Activated CD8-positive, alpha-beta memory T cell treated with anti-CD3 and anti-CD28 coated beads for 4 hours (primary cell): ENCODE data around the gene ZHX3.
A peak's percentile ranks its signal among the peaks of the same experiment; 100 is the strongest.

Experiments used
- DNase-seq, 2 donors: peaks; one replicate each; pipeline ENCODE4 v3.0.0-alpha.2; 2020; ENCODE audit warnings: low read depth in 2 of 2

The ZHX3 gene

DNA sequence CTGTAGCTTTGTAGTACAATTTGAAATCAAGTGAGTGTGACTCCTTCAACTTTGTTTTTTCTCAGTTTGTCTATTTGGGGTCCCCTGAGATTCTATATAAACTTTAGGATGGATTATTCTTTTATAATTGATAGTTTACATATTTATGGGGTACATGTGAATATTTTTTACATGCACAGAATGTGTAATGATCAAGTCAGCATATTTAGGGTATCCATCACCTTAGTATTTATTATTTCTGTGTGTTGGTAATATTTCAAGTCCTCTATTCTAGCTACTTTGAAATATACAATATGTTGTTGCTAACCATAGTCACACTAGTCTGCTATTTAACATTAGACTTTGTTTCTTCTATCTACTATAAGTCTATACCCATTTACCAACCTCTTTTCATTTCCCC, 129.9 kb downstream of the ZHX3 start:
- no peak for DNase-seq

DNA sequence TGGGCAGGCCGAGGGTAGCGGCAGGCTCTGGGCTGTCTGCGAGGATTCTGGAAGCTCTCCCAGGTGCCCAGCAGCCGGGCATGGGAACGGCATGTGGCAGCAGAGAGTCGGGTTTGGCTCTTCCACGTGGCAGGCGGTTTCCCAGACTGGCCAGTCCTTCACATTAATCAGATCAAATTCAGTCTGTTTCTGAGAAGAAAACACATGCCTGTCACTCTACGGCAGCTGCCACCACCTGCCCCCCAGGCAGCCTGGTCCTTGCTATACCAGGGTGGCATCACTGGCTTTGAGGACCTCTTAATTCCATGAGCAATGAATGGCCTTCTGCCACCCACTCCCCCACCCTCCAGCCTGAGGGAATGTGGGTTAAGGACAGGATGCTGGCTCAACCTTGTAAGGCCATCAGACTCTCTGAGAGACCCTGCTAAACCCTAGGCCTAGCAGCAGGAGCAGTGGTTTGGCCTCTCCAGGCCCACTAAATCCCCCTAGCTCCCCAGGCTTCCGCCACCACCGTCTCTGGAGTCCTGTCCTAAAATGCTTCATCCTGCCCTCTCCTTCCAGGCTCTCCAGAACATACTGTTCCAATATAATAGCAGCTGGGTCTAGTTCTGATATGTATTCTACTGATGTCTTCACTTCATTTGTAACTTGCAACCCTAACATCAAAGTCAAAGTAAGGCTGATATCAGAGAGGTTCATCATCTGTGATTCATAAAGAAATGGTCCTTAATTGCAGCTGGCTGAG, 132.3 kb downstream of the ZHX3 start:
- DNase-seq = no peak

DNA sequence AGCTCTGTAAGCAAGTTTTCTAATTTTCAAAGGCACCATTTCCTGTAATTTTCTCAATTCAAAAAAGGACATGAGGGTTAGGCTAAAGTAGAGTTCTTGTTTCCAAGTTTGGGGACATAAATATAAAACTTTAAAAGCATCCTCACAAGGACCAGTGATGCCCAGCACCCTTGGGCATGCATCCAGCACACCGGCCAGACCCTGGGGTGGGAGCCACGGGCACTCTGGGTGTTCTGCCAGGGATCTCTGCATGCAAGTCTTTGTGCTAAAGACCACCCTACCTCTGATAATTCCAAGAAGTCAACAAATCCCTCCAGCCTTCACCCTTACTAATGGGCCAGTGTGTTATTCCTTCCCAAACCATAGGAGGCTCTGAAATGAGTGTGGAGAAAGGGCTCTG, 133.7 kb downstream of the ZHX3 start:
- no peak for DNase-seq

DNA sequence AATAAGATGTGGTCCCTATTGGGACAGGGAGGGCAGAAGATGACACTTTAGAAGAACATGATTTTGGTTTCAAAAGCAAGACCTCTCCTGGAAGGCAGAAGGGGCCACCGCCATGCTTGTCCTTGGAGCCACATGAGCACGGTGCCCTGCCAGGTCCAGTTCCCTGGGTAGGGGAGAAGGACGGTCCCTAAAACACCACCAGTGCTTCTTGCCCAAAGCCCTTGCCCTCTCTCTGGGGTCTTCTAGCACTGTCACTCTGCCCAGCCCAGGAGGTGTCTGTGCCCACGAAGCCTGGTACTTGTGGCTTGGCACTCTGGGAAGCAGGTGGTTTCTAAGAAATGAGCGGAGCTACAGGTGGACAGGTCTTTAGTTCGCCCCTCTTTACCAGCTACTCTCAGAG, 134.1 kb downstream of the ZHX3 start:
- DNase-seq = no peak

DNA sequence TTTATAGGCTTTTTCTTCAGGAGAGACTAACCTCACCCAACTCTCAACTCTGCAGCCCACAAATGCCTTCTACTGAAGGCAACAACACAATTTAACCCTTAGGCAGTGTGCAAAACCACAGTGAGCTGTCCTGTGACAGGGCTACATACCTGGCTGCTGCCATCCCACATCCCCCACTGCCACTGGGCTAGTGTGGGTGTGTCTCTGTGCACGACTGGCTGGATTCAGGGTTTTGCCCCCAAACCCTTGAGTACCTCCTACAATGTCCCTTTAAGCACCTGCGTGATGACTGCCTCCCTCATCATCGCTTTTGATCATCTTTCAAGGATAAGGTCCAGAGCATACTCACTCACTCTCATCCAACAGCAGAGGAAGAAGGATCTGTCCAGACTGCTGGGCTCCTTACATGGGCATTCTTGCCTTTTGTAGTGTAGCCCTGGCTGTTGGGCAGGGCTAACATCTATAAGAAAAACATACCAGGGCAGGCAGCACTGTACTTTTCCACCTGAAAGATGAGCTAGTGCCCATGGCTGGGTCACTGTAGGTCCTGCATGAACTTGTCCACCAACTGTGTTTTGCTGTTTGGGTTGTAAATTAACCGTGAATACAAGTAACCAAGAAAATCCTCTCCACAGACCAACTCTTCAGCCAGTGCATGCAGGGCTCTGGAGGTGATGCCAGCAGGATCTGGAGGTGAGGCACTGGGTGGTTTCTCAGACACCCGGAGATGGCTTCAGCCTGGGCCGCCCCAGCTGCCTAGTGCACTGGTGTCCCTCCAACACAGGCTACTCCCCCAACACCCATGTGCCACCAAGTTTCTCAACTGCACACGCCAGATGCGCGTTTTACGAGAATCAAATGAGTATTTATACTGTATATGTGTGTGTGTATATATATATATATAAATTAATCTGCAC, 135.0 kb downstream of the ZHX3 start:
- DNase-seq = no peak

DNA sequence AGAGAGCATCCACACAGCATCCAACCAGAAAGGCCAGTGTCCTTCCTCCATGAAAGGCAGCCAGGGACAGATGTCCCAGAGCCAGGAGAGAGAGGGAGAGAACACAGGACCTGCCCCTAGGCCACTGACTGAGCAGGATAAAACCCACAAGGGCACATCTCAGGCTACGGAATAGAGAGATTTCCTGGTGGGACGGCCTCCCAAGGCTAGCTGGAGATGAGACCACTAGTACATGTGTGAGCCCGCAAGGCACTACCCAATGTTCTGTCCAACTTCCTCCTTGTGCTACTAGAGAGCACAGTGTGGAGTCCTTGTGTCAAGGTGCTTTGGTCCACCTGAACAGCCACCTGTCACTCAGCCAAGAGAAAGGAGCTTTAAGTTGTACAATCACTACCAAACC, 136.0 kb downstream of the ZHX3 start:
- no peak for DNase-seq

DNA sequence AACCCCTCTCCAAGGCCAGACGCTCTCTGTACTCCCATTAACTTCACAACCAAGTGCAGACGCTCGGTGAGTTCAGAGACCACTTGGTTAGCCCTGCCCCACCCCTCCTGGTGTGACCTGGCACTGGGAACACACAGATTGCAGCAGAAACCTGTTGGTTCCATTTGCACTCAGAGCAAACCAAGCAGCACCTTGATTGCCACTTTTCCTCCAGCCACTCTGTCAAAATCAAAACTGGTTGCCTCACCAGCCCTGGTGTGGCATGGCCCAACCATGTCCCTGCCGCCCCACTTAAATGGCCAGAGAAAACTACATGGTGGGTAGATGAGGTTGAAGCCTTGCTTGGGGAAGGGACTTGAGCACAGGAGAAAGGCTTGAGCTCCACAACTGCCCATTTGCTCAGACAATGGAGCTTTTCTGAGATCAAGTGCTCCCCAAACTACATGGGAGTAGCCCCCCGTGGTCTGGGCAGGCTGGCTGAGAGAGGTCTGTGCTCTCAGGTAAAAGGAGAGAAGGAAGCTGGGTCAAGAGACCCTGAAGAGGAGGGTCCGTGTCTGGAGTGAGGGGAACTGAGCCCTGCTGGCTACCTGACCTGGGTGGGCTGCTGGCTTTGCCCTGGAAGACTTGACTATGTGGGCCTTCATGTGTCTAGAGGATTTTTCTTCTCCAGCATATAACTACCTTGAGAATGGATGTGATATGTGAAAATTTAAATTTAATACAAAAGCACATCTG, 136.8 kb downstream of the ZHX3 start:
- DNase-seq = no peak

DNA sequence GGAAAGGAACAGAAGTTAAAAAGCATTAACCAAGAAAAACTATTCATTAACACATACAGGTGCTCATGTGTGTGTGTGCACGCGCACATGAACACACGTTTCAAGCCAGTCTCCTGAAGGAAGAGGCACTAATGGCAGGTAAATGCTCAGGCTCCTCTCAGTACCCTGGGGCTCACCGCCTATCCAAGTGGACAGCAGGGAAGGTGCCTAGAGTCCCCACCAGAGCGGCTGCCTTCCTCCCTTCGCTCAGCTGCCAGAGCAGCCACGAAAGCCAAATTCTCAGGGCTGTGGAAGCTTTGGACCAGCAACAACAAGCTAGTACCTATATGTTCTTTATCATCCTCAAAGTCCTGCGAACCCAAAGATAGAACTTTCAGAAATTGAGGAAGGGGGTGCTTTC, 137.6 kb downstream of the ZHX3 start:
- no peak for DNase-seq

DNA sequence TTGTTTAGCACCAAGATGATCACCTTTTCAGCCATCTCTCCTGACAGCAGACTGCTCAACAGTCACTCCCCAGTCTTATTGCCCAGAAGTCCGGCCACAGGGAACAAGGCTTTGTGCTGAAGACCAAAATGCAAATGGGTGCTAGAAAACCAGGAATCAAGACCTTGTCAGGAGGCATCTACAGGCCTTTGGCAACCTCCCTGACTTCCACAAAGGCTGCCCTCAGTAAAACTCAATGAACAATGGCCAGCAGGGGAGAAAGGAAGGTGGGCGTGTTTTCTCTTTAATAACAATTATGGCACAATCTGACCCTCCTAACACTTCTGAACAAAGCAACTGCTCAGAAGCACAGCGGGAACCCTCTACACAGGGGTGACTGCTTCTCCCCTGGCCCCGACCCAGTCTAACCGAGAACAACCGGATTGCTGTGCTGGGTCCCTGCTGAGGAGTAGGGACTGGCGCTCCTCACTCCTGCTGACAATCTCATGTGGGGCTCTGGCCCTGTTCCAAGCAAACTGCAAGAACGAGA, 138.6 kb downstream of the ZHX3 start:
- DNase-seq = no peak

DNA sequence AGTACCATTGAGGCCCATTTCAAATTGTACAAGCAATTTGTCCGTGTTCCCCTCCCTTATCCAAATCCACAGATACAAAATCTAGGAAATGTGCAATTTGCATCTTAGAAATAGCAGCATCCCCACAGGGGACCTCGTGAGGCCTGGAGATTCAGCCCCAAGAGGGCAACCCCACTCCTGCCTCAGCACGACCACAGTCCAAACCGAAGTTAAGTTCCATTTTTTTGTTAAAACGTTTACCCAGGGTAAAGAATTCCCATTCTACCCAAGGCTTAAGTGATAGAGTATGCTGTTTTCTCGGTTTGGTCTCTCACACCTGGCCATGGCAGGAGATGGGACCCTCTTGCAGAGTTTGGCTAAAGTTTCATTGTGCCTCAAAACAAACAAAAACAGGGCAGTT, 139.0 kb downstream of the ZHX3 start:
- no peak for DNase-seq

DNA sequence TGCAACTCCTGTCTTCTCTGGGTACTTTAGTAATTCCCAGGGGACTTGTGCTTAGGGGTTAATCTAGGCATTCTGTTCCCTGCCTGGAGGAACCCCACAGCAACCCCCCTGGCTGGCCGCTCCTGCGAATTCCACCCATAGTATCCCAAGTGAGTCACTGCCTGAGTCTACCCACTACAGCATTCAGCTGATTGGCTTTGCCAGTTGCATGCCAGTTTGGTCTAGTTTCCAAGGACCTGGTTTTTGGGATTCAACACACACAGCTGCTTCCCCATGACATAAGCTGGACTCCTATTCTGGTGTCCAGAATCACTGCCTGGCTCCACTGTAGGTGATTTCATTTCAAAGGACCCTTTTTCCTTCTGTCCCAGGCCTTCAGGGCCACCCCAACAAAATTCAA, 139.9 kb downstream of the ZHX3 start:
- DNase-seq = no peak

DNA sequence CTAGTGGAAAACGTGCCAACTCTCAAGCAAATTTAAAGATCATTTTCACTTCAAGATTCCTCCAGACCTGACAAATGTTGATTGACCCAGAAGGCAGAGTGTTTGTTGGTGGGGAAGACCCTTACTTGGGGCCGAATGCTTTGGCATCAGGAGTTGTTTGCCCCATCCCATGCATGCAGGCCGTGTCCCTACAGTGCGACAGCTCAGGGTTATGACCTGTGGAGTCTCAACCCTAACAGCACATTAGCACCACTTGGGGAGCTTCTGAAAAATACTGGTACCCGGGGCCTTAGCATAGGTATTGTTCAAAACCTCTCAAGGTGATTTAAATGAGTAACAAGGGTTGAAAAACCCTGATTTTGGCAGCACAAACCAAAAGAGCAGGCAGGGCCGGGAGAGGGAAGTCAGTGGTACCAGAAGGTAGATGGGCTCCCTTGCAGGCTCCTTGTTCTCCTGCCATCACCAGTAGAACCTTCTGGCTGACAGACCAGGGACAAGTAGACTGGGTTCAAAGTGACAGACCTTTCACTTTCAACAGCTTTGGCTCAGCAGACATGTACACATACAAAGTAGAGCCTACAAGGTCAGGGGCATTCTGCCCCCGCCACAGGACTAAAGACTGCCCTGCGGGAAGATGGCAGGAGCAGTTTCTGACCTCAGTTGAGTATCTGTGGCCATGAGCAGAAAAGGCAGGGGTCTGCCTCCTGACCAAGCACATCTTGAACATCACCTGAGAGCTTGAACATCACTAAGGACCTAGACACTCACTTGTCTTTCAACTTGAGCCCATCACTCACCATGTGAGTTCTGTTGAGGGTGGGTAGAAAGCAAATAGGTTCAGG, 140.6 kb downstream of the ZHX3 start:
- no peak for DNase-seq

DNA sequence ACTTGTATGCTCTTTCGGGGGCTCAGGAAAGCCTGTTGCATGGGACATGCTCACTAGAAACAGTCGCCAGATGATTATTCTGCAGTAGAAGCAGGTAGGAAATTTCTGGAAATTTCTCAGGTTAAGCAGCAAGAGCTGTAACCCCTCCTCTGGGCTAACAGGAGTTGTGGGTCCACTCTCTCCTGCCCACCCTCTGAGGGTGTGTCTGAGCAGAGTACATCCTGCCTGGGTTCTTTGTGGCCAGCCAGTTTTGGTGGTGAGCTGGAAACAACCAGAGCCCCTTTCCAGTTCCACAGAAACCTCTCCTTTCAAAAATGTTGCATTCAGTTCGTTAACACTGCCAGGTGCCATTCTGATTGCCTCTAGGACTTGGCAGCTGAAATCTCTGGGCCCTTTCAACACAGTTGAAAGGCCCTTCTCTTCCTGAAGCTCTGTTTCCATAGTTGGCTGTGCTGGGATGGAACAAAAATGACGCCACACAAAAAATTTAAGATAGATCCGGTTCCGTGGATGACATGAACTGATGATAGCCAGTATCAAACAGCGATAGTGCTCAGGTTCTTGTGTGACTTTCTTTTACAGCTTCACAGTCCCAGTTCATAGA, 141.7 kb downstream of the ZHX3 start:
- DNase-seq = no peak

DNA sequence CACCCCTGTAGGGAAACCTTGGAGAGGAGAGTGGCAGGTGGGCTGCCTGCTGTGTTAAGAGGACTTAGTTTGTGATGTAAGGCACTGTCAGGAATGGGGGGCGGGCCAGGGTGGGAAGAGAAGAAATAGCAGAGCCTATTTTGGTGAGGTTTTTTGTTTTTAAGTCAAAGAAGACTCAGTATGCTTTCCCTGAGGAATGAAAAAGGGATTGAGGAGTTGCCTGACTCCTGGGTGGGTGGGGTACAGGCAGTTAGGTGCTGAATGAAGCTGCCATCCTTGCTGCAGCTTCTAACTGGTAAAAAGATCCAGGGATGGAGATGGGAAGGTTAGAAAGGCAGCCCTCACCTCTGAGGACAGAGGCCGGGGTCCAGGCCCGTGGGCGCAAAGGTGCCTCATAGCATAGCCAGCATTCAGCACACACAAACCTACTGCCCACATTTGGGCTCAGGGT, 142.3 kb downstream of the ZHX3 start:
- DNase-seq = no peak

DNA sequence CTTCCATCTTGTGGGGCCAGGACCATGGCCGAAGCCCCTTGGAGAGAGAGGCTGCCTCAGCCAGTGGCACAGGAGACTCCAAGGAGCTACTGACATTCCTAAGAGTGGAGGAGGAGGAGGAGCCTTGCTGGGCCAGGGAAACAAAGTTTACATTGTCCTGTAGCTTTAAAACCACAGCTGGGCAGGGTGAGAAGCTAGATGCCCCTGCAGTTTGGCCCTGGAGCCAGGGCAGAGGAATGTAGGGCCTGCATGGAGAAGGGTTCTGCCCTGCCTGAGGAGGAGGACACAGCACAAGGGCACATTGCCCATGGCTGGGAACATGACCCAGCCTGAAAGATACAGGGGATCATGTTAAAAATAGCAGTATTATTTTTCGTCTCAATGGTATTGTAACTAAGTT, 142.7 kb downstream of the ZHX3 start:
- DNase-seq = no peak

DNA sequence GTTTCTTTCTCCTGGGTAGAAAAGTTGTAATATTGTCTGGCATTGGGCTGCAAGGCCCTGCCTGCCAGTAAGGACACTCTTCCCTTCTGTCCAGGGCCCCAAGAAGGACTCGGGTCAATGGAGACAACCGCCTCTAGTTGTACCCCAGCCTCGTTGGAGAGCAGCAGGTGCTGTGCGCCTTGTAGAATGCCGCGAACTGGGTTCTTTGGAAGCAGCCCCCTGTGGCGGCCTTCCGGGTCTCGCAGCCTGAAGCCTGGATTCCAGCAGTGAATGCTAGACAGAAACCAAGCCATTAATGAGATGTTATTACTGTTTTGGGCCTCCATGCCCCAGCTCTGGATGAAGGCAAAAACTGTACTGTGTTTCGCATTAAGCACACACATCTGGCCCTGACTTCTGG, 143.2 kb downstream of the ZHX3 start:
- no peak for DNase-seq

DNA sequence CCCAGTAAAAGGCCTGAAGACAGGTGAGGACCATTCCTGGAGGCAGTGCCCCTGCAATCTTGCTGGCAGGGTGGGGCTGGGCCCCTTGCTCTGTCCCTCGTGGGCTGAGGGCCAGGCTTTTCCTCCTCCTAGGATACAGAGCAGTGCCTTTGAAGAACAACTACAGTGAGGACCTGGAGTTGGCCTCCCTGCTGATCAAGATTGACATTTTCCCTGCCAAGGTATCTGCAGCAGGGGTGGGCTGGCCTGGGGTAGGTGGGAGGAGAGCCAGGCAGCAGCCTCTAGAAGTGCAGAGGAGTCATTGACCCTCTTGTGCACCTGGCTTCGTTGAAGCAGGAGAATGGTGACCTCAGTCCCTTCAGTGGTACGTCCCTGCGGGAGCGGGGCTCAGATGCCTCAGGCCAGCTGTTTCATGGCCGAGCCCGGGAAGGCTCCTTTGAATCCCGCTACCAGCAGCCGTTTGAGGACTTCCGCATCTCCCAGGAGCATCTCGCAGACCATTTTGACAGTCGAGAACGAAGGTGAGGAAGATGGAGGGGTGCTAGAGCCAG, 143.7 kb downstream of the ZHX3 start:
- no peak for DNase-seq

DNA sequence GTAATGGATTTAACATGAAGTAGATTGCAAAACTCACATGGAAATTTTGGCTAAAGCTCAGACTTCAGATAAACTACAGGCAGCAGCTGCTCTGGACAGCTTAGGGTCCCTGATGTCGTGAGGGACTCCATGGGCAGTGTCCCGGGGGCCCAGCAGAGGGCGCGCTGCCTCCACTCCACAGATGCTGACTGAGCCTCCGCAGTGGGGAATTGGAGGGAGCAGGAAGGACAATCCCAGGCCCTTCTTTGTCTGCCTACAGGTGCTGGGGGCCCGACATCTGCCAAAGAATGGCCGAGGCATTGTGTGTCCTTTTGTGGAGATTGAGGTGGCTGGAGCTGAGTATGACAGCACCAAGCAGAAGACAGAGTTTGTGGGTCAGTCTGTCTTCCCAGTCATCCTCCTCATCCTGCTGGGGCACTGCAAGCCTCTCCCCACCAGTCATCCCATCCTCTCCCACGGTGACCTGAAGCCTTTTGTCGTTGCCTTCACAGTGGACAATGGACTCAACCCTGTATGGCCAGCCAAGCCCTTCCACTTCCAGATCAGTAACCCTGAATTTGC, 144.3 kb downstream of the ZHX3 start:
- peak; percentile 32 to 49 for DNase-seq

DNA sequence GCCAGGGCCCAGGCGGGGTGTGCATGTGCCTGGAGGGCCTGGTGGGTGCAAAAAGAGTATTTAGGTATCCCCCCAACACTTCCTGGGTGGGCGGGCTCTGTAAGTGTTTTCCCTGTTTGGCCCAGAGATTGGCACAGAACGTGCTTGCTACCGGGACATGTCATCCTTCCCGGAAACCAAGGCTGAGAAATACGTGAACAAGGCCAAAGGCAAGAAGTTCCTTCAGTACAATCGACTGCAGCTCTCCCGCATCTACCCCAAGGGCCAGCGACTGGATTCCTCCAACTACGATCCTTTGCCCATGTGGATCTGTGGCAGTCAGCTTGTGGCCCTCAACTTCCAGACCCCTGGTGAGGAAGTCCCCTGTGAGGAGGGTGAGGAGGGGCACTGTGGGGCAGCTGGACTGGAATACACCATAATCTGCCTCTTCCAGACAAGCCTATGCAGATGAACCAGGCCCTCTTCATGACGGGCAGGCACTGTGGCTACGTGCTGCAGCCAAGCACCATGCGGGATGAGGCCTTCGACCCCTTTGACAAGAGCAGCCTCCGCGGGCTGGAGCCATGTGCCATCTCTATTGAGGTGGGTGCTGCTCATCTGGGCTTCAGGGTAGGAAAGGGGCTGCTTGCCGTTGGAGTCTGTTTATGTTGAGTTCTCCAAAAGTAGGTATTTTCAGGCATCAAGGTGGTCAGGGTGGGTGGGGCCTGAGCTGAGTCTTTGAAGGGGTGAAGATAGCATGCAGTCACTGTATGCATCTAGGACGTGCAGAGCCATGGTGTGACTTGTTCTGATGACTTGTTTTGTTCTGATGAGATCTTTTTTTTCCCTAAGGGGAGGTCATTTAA, 145.0 kb downstream of the ZHX3 start:
- no peak for DNase-seq
